NCI-H1092 treated with DMSO at 0.1 percent for 48 hours (cell line): ENCODE results near the gene COA1.
"Not testable (repeated sequence)": the region's sequence is repeated elsewhere in the genome, so short reads cannot be mapped to it uniquely, and the experiment has no call there.

Source experiments
- DNase-seq: peaks from one replicate; lab custom pipeline; 2025; lab: John Stamatoyannopoulos, UW

Gene COA1

GRCh38 chr7:43758029-43758821 is 28.9 kb upstream of the COA1 start, which contains the start of gene BLVRA:
TSS of gene BLVRA (plus strand) at chr7:43758680. CDS start at chr7:43771159, 12,479 bp downstream.
- no peak for DNase-seq

GRCh38 chr7:43757073-43757720 is 27.9 kb upstream of the COA1 start:
- DNase-seq = no peak

- DNase-seq = no peak
Measured at GRCh38 chr7:43756368-43757072, 27.2 kb upstream of the COA1 start.

DNA sequence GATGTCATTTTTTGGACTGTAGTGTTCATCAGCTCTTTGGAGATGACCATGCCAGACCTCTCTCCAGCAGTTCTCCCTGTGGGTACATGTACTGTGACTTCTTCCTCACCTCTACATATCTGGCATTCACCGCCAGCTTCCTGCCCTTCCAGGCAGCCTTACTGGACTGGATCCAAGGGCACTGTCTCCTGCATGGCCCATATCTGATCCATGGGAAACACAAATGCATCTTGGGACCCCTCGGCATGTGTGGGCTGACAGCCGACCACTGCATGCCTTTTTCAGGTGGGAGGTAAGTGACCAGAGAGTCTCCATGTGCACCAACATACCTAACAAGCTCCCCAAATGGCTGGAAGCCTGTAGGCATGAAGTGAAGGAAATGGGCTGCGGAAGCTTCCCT is 25.3 kb upstream of the COA1 start:
- DNase-seq = no peak

DNA sequence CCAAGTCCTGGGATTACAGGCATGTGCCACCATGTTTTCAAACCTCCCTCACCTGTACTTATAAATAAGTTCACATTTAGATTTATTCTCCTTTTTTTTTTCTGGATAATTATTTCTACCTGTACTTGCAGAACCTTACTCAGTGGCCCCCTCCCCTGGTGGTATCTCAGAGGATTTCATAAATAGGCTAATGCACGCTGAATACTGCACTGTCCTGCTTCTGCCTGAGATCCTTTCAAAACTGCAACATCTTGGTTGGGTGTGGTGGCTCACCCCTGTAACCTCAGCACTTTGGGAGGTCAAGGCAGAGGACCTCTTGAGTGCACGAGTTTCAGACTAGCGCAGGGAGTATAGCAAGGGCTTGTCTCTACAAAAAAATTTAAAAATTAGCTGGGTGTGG is 24.5 kb upstream of the COA1 start:
- DNase-seq = no peak

GRCh38 chr7:43753271-43753810 is 24.0 kb upstream of the COA1 start:
- DNase-seq = no peak

DNA sequence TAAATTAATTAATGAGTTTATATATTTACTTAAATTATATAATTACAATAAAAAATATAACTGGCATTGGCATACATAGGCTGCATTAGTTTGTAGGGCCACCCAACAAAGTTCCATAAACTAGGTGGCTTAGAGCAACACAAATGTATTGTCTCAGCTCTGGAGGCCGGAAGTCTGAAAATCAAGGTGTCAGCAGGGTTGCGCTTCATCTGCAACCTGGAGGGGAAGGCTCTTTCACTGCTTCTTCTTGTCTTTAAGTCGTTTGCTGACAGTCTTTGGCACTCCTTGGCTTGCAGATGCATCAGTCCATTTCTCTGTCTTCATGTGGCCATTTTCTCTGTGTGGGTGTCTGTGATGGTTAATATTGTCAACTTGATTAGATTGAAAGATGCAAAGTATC is 23.1 kb upstream of the COA1 start:
- no peak for DNase-seq

GRCh38 chr7:43750016-43750887 is 20.9 kb upstream of the COA1 start:
- no peak for DNase-seq

DNA sequence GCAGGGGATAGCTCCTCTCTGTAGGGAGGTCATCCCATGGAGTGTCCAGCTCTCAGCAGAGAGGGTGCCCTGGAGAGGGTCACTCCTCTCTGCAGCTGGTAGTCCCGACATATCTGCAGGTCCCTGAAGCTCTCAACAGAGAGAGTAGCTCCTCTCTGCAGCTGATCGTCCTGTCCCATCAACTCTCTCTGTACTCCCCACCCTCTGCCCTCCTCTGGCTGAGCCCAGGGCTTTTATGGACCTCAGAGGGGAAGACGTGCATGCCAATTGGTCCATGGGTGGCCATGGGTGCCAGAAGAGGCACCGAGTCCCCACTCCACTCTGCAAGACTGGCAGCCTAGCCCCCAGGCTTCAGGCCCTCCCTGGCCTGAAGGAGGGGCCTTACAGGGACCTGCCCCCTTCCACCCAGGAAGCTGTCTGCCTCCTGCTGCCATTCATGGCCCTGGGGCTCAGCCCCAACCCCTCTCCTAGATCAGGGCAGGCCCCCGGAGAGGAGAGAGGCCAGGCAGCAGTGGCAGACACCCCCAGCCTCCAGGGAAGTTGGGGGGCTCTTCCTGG is 20.1 kb upstream of the COA1 start:
- DNase-seq = no peak

GRCh38 chr7:43747328-43748105 is 18.2 kb upstream of the COA1 start:
- no peak for DNase-seq

- no peak for DNase-seq
Measured at GRCh38 chr7:43742692-43743091, 13.4 kb upstream of the COA1 start.

DNA sequence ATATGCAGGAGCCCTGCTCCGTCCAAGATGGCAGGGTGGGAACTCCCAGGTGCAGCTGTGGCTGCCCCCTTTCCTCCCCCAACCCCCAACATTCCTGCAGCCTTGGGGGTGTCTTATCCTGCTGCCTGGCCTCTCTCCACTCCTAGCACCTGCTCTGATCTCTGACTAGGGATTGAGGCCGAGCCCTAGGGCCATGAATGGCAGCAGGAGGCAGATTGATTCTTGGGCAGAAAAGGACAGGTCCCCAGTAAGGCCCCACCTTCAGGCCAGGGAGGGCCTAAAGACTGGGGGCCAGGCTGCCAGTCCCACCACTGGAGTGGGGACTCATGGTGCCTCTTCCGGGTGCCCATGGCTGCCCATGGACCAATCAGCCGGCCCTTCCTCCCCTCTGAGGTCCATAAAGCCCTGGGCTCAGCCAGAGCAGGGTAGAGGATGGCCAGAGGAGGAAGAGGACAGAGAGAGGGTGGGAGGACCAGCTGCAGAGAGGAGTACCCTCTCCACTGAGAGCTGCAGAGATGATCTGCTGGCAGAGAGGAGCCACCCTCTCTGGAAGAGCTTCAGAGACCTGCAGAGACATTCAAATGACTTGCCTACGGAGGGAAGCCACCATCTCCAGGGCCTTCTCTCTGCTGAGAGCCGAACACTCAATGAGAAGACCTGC is 8.3 kb upstream of the COA1 start:
- no peak for DNase-seq

GRCh38 chr7:43735802-43736603 is 6.7 kb upstream of the COA1 start:
- no peak for DNase-seq

DNA sequence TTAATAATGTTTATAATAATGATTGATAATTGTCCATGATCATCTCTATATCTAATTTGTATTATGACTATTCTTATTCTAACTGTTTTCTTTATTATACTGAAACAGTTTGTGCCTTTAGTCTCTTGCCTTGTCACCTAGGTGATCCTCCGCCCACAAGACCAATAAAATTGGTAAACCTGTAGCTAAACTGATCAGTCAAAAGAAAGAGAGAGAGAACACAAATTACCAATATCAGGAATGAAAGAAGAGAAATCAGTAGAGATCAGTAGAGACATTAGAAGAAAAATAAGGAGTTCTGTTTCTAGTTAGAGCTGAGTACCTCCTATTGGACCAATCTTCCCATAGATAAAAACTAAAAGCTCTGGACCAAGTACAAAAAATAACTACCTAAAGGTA is 6.1 kb upstream of the COA1 start:
- no peak for DNase-seq

GRCh38 chr7:43734575-43735332 is 5.4 kb upstream of the COA1 start:
- not testable (repeated sequence) for DNase-seq

GRCh38 chr7:43731494-43731893 is 2.2 kb upstream of the COA1 start:
- DNase-seq = not testable (repeated sequence)

DNA sequence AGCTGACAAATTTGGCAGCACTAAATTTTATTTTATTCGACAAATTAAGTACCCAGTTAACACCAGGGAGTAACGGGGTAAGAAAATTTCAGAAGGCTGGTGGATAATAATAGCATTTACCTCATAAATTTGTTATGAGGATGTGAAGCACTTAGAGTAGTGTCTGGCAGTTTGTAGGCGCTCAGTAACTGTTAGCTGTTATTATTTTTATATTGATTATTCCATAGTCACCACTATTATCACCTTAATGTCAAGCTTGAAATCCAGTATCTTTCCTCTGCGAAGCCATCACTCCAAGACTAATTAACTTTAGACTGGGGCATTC is 563 bp upstream of the COA1 start:
- DNase-seq = no peak

GRCh38 chr7:43727494-43727893 is 1.8 kb downstream of the COA1 start:
- DNase-seq = no peak

GRCh38 chr7:43727003-43727402 is 2.3 kb downstream of the COA1 start:
- DNase-seq = no peak
